Measurements from ENCODE around the gene AMD1.

DNA sequence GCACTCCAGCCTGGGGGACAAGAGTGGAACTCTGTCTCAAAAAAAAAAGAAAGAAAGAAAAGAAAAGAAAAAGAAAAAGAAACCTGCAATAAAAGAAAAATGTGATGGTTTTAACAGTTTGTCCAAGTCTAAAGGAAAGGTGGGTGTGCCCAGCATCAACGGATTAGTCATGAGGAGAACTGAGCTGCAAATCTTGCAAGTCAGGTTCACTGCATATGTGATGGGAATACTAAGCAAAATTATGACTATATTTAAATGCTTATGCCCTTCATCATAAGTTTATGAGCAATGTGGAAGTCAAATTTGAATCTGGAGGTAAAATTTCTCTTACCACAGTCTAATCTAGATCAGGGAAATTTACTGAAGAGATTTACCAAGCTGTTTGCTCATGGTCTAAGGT is 46.2 kb upstream of the AMD1 start:
- TF ChIP-seq, protein P1, sequence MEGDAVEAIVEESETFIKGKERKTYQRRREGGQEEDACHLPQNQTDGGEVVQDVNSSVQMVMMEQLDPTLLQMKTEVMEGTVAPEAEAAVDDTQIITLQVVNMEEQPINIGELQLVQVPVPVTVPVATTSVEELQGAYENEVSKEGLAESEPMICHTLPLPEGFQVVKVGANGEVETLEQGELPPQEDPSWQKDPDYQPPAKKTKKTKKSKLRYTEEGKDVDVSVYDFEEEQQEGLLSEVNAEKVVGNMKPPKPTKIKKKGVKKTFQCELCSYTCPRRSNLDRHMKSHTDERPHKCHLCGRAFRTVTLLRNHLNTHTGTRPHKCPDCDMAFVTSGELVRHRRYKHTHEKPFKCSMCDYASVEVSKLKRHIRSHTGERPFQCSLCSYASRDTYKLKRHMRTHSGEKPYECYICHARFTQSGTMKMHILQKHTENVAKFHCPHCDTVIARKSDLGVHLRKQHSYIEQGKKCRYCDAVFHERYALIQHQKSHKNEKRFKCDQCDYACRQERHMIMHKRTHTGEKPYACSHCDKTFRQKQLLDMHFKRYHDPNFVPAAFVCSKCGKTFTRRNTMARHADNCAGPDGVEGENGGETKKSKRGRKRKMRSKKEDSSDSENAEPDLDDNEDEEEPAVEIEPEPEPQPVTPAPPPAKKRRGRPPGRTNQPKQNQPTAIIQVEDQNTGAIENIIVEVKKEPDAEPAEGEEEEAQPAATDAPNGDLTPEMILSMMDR (IDR thresholded peaks at IDR 0.05) = no peak
- no peak for TF ChIP-seq POLR2A (IDR thresholded peaks at IDR 0.05; ENCODE audit: low read depth)
- no peak for TF ChIP-seq EP300 (IDR thresholded peaks at IDR 0.05)

Data from esophagus muscularis mucosa (tissue), 4 donors.